H9 (cell line): ENCODE results near the gene ATP2C1. TPM values are rescaled to one million over a fixed set of nuclear protein-coding genes. Genes with fewer than 3 reads are reported as not detected.

ENCODE experiments used
- DNase-seq: peaks from one replicate; pipeline ENCODE4 v3.0.0-alpha.2; 2017
- H2AFZ ChIP-seq: one replicate; pipeline ENCODE4 v1.6.1; 2013; ENCODE audit warnings: mild to moderate bottlenecking, low read length, control low read depth, moderate library complexity
- H2AK5ac ChIP-seq: 2 replicates; pipeline ENCODE4 v1.6.1; 2013; ENCODE audit warnings: low read length, control low read depth, mixed read lengths; ENCODE audit not compliant: insufficient read length
- H2BK120ac ChIP-seq: one replicate; pipeline ENCODE4 v1.6.1; 2013; ENCODE audit warnings: low read depth, mild to moderate bottlenecking, low read length, control low read depth, inconsistent platforms; ENCODE audit not compliant: poor library complexity, severe bottlenecking
- H2BK12ac ChIP-seq: 2 replicates; pipeline ENCODE4 v1.6.1; 2013; ENCODE audit warnings: low read length, control low read depth, mixed read lengths, low read depth; ENCODE audit not compliant: insufficient read length
- H2BK15ac ChIP-seq: 2 replicates; pipeline ENCODE4 v1.6.1; 2013; ENCODE audit warnings: low read depth, low read length, control low read depth
- H2BK20ac ChIP-seq: one replicate; pipeline ENCODE4 v1.6.1; 2013; ENCODE audit warnings: low read depth, mild to moderate bottlenecking, low read length, control low read depth, inconsistent platforms; ENCODE audit not compliant: poor library complexity, severe bottlenecking
- H2BK5ac ChIP-seq: 2 replicates; pipeline ENCODE4 v1.6.1; 2013; ENCODE audit warnings: low read length, control low read depth, mixed read lengths; ENCODE audit not compliant: insufficient read length
- H3K14ac ChIP-seq: 2 replicates; pipeline ENCODE4 v1.6.1; 2013; ENCODE audit warnings: low read length, control low read depth; ENCODE audit not compliant: insufficient read depth
- H3K18ac ChIP-seq: 2 replicates; pipeline ENCODE4 v1.6.1; 2013; ENCODE audit warnings: low read depth, mild to moderate bottlenecking, mixed read lengths, low read length, control low read depth; ENCODE audit not compliant: insufficient read length
- H3K23ac ChIP-seq: 2 replicates; pipeline ENCODE4 v1.6.1; 2013; ENCODE audit warnings: low read length, control low read depth, mixed read lengths, low read depth; ENCODE audit not compliant: insufficient read length
- H3K23me2 ChIP-seq: 2 replicates; pipeline ENCODE4 v1.6.1; 2013; ENCODE audit warnings: low read depth, mild to moderate bottlenecking, mixed read lengths, low read length, control low read depth; ENCODE audit not compliant: insufficient read length, poor library complexity, severe bottlenecking
- H3K27ac ChIP-seq: 2 replicates; pipeline ENCODE4 v1.5.1; 2013; ENCODE audit warnings: low read length, control low read depth, mixed read lengths, low read depth; ENCODE audit not compliant: insufficient read length
- H3K27me3 ChIP-seq: 2 replicates; pipeline ENCODE4 v1.6.1; 2013; ENCODE audit warnings: low read length, control low read depth, inconsistent platforms; ENCODE audit not compliant: insufficient read depth
- H3K4ac ChIP-seq: 2 replicates; pipeline ENCODE4 v1.6.1; 2013; ENCODE audit warnings: low read depth, mild to moderate bottlenecking, control low read depth, inconsistent platforms, low read length, moderate library complexity
- H3K4me1 ChIP-seq: 2 replicates; pipeline ENCODE4 v1.6.1; 2013; ENCODE audit warnings: low read length, control low read depth, inconsistent platforms; ENCODE audit not compliant: insufficient read depth
- H3K4me2 ChIP-seq: 2 replicates; pipeline ENCODE4 v1.6.1; 2013; ENCODE audit warnings: low read length, control low read depth, mixed read lengths; ENCODE audit not compliant: insufficient read length, insufficient read depth
- H3K56ac ChIP-seq: 2 replicates; pipeline ENCODE4 v1.6.1; 2013; ENCODE audit warnings: low read depth, mild to moderate bottlenecking, mixed read lengths, low read length, control low read depth; ENCODE audit not compliant: insufficient read length
- H3K79me1 ChIP-seq: 2 replicates; pipeline ENCODE4 v1.6.1; 2013; ENCODE audit warnings: low read depth, mild to moderate bottlenecking, moderate library complexity, low read length, control low read depth, inconsistent platforms; ENCODE audit not compliant: insufficient read depth, poor library complexity, severe bottlenecking
- H3K79me2 ChIP-seq: 2 replicates; pipeline ENCODE4 v1.6.1; 2013; ENCODE audit warnings: low read length, control low read depth, inconsistent platforms; ENCODE audit not compliant: insufficient read depth
- H3K9ac ChIP-seq: 2 replicates; pipeline ENCODE4 v1.6.1; 2013; ENCODE audit warnings: low read length, control low read depth, mixed read lengths; ENCODE audit not compliant: insufficient read length; ENCODE audit errors: extremely low read depth
- H3K9me3 ChIP-seq: one replicate; pipeline ENCODE4 v1.6.1; 2013; ENCODE audit warnings: low read depth, low read length, inconsistent platforms; ENCODE audit not compliant: control insufficient read depth
- H3T11ph ChIP-seq: one replicate; pipeline ENCODE4 v1.6.1; 2013; ENCODE audit warnings: mild to moderate bottlenecking, low read length, control low read depth, inconsistent platforms
- H4K20me1 ChIP-seq: one replicate; pipeline ENCODE4 v1.6.1; 2013; ENCODE audit not compliant: control insufficient read depth, insufficient read length, insufficient read depth
- H4K5ac ChIP-seq: 2 replicates; pipeline ENCODE4 v1.6.1; 2013; ENCODE audit warnings: low read depth, mild to moderate bottlenecking, mixed read lengths, low read length, control low read depth; ENCODE audit not compliant: insufficient read length
- H4K8ac ChIP-seq: replicated peaks from 2 replicates; pipeline ENCODE4 v1.6.1; 2013; ENCODE audit warnings: low read length, control low read depth, mixed read lengths, low read depth; ENCODE audit not compliant: insufficient read length
- H4K91ac ChIP-seq: 2 replicates; pipeline ENCODE4 v1.6.1; 2013; ENCODE audit warnings: low read depth, mild to moderate bottlenecking, moderate library complexity, mixed read lengths, low read length, control low read depth; ENCODE audit not compliant: insufficient read length
- H3K27ac Mint-ChIP-seq, 3 experiments: 2 replicates in 2 of 3; 3 replicates in 1 of 3; pipeline ENCODE4 v1.8.0; 2020 to 2021; ENCODE audit warnings: mixed read lengths in 3 of 3, mild to moderate bottlenecking in 1 of 3, moderate library complexity in 1 of 3
- H3K27me3 Mint-ChIP-seq: 2 replicates; pipeline ENCODE4 v1.8.0; 2021; ENCODE audit warnings: low read depth, mild to moderate bottlenecking, moderate library complexity, mixed read lengths
- H3K36me3 Mint-ChIP-seq, 3 experiments: 2 replicates in 2 of 3; 3 replicates in 1 of 3; pipeline ENCODE4 v1.8.0; 2020 to 2021; ENCODE audit warnings: low read depth in 3 of 3, mixed read lengths in 3 of 3; ENCODE audit not compliant: insufficient read depth in 1 of 3
- H3K4me1 Mint-ChIP-seq, 2 experiments: 2 replicates each; pipeline ENCODE4 v1.8.0; 2020; ENCODE audit warnings: mixed read lengths in 2 of 2
- H3K4me3 Mint-ChIP-seq, 2 experiments: 2 replicates in 1 of 2; 3 replicates in 1 of 2; pipeline ENCODE4 v1.8.0; 2020 to 2021; ENCODE audit warnings: mild to moderate bottlenecking in 2 of 2, mixed read lengths in 2 of 2, moderate library complexity in 1 of 2
- H3K9me3 Mint-ChIP-seq, 2 experiments: 2 replicates in 1 of 2; 3 replicates in 1 of 2; pipeline ENCODE4 v1.8.0; 2020; ENCODE audit warnings: mild to moderate bottlenecking in 2 of 2, mixed read lengths in 2 of 2, moderate library complexity in 1 of 2
- WGBS: extraction: QIAGEN DNeasy Blood & Tissue Kit; methylation state at CpG from one replicate; pipeline ENCODE4 v1.1.7; 2013; ENCODE audit warnings: missing lambda C conversion rate, low lambda C conversion rate, mixed read lengths; ENCODE audit not compliant: insufficient read length; ENCODE audit errors: extremely low coverage; 5-methylcytosine and 5-hydroxymethylcytosine counted together
- total RNA-seq: library from RNA; stranded (reverse); gene quantifications from 2 replicates; pipeline ENCODE4 v1.2.1, GENCODE V29; 2021
- TF ChIP-seq, protein P1 (sequence below): fragments of 200-600 bp; sonication (generic); conservative IDR thresholded peaks from 3 replicates; pipeline ENCODE4 v1.8.0; 2021; ENCODE audit warnings: antibody characterized with exemption, mild to moderate bottlenecking

The ATP2C1 gene
- total RNA-seq, 1 experiment from 2014 or later: 65.5 TPM

DNA sequence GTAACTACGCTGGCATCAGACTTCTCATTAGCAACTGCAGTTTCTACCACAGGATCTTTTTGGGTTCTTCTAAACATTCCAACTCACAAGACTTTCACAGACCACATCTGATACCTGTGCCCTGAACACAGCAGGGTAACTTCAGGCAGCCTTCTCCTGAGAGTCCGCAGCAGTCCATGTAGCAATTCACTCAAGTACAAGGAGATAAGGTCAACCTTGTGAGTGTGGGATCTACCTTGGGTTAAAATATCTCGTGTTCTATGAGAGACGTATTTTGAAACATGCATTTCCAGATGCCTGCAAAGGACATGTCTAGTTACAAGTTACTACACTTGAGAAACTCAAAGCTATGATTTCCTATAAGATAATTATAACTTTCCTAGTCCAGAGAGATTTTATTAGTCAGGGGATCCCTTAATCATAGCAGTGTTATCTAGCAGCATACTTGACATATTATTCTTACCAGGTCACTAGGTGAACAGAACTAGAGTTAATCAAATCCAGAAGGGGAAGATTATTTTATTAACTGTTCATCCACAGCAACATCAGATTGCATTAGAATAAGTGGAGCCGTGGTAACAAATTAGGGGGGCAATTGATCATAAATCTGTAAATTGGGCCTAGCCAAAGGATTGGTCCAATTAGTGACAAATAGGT, 66.4 kb downstream of the ATP2C1 start:
- no peak for DNase-seq
- no peaks in the 10 kb centered on the region for H3K79me1 ChIP-seq
- no peak overlapping the region for H3K27ac ChIP-seq
- no peak overlapping the region for H4K91ac ChIP-seq
- no peaks in the 10 kb centered on the region for H3K23me2 ChIP-seq
- H3K4me2 ChIP-seq: no peak overlapping the region
- H3K27ac Mint-ChIP-seq: no peak overlapping the region; a peak in 2 of 7 replicates
- H4K20me1 ChIP-seq: no peaks in the 10 kb centered on the region
- no CpG with 5 or more reads among the region's 5 CpGs for WGBS
- H2BK20ac ChIP-seq: no peak overlapping the region
- H3K23ac ChIP-seq: no peak overlapping the region
- H3K4me1 ChIP-seq: no peaks in the 10 kb centered on the region
- no peak overlapping the region for H4K8ac ChIP-seq
- H3K4me3 Mint-ChIP-seq: no peak overlapping the region
- no peak overlapping the region for H4K5ac ChIP-seq
- no peaks in the 10 kb centered on the region; a peak in 1 of 5 replicates for H3K9me3 Mint-ChIP-seq
- no peak overlapping the region for H3K4ac ChIP-seq
- H3K27me3 ChIP-seq: no peaks in the 10 kb centered on the region
- no peak overlapping the region for H3T11ph ChIP-seq
- no peaks in the 10 kb centered on the region for H3K9me3 ChIP-seq
- no peak overlapping the region for H2BK15ac ChIP-seq
- H3K56ac ChIP-seq: no peak overlapping the region
- H3K4me1 Mint-ChIP-seq: peaks cover 22 to 27% of the 10 kb centered on the region in 2 experiments
- no peak overlapping the region for H3K9ac ChIP-seq
- no peak overlapping the region for H2AK5ac ChIP-seq
- no peak overlapping the region for H3K14ac ChIP-seq
- no peak overlapping the region for H2BK5ac ChIP-seq
- no peak overlapping the region for H2AFZ ChIP-seq
- H3K18ac ChIP-seq: no peak overlapping the region
- no peak overlapping the region for H2BK120ac ChIP-seq
- TF ChIP-seq, protein P1, sequence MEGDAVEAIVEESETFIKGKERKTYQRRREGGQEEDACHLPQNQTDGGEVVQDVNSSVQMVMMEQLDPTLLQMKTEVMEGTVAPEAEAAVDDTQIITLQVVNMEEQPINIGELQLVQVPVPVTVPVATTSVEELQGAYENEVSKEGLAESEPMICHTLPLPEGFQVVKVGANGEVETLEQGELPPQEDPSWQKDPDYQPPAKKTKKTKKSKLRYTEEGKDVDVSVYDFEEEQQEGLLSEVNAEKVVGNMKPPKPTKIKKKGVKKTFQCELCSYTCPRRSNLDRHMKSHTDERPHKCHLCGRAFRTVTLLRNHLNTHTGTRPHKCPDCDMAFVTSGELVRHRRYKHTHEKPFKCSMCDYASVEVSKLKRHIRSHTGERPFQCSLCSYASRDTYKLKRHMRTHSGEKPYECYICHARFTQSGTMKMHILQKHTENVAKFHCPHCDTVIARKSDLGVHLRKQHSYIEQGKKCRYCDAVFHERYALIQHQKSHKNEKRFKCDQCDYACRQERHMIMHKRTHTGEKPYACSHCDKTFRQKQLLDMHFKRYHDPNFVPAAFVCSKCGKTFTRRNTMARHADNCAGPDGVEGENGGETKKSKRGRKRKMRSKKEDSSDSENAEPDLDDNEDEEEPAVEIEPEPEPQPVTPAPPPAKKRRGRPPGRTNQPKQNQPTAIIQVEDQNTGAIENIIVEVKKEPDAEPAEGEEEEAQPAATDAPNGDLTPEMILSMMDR: no peak
- H3K79me2 ChIP-seq: no peaks in the 10 kb centered on the region
- peaks cover 14 to 41% (median 35%) of the 10 kb centered on the region in 3 experiments; a peak in 6 of 7 replicates for H3K36me3 Mint-ChIP-seq
- no peaks in the 10 kb centered on the region for H3K27me3 Mint-ChIP-seq
- no peak overlapping the region for H2BK12ac ChIP-seq
